GM21825 (cell line): ENCODE data around the gene PDE9A.
"Not testable (repeated sequence)": the region's sequence is repeated elsewhere in the genome, so short reads cannot be mapped to it uniquely, and the experiment has no call there.

Experiments
- ATAC-seq: cut with Tn5 transposase; IDR thresholded peaks from one replicate; pipeline ENCODE4 v1.9.1; 2021; ENCODE audit warnings: mild to moderate bottlenecking, moderate library complexity; ENCODE audit not compliant: unreplicated experiment

Gene PDE9A

DNA sequence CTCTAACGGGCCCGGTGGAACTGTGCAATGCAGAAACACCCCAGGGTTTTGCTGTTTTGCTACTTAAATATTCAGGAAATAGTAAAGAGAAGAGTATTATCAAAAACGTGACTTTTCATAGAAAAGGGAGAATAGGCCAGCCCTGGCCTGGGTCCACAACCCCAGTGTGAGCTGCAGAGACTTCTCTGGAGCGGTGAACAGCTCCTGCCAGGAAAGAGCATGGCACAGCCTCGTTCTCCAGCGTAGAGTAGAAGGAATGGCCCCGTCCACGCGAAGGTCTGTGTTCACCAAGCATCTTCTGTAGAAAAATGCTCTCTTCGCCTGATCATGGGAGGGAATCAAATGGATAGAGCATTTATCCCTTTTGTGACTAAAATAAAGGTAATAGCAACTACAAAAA is 51.4 kb downstream of the PDE9A start:
- no peak for ATAC-seq

DNA sequence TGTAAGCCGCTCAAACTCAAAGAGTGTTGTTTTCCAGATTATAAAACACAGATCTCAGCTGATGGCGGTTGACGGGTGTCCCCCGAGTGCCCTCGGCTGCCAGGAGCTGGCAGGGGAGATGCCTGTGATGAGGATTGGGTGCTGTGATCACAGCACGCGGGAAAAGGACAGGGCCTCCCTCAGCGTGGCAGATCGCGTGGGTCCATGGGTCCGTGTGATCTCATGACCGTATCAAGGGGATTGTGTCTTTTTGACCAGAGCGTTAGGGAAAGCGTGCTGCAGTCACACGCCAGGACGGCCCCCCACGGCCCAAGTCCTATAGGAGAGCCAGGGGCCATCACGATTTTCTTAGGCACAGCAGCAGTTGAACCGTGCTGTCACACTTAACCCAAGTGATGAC is 51.9 kb downstream of the PDE9A start:
- no peak for ATAC-seq

DNA sequence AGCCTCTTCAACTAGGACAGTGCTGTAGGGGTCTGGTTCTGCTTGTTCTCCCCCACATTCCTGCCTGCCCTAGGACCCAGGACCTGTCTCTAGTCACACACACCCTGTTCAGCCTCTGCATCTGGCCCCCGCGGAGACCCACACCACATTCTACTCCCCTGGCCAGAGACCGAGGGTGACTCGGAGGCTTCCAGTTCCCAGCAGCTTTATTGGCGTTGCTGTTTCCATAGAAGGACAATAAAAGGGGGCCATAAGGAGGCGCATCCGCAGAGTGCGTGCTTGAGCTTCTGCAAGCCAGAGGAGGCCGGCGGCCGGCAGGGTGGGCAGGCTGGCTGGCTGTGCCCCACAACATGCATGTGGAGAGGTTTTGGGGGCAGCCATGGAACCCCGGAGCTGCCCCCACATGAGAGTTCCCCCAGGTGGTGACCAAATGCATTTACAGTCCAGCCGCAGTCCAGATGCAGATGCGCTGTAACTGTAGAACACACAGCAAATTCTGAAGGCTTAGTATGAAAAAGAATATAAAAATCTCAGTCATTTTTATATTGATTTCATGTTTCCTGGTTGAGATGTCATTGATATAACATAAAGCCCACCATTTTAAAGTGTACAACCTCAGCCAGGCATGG is 52.4 kb downstream of the PDE9A start:
- ATAC-seq: no peak

DNA sequence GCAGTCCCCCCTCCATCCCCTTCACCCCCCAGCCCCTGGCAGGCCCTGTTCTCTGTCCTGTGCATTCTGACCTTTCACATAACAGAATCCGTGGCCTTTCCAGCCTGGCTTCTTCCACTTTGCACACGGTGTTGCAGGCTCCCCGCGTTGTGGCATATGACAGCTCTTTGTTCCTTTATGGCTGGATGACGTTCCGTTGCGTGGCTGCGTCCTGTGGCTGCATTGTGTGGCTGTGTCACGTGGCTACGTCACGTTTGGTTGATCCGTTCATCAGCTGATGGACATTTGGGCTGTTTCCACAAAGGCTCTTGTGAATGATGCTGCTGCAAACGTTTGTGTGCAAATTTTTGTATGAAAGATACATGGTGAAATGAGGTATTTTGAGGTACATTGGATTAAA is 53.3 kb downstream of the PDE9A start:
- ATAC-seq: no peak

DNA sequence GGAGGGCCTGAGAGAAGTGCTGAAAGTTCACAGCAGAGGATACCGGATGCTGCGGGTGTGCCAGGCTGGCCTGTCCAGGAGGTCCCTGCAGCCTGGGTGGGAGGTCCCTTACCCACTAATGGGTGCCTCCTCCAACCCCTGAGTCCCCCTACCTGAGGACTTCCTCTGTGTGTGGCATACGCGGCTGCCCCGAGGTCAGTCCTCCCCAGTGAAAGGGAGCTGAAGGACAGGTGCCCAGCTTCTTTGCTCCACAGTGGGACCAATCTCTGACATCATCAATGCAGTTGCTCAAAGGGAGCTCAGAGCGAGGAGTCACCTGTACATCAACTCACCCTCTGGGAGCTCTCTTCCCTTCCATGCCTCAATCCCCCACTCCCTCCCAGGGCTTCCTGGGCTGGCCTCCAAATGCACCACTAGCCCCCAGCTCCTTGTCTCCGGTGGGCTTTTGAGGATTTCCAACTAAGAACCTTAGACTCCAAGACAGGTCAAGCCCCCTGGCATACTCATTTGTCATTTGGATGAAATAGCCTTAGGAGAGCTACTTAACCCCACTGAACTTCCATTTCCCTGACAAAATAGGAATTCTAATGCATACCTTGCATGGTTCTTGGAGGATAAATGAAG is 53.9 kb downstream of the PDE9A start:
- ATAC-seq: no peak

- ATAC-seq: no peak
These were observed 54.7 kb downstream of the PDE9A start for GRCh38 chr21:42708107-42708506.

DNA sequence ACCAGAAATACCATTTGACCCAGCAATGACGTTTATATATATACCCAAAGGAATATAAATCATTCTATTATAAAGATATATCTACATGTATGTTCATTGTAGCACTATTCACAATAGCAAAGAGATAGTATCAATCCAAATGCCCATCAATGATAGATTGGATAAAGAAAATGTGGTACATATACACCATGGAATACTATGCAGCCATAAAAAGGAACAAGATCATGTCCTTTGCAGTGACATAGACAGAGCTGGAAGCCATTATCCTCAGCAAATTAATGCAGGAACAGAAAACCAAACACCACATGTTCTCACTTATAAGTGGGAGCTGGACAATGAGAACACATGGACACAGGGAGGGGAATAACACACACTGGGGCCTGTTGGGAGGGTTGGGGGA is 55.5 kb downstream of the PDE9A start:
- ATAC-seq: not testable (repeated sequence)

GRCh38 chr21:42711667-42712066 is 58.2 kb downstream of the PDE9A start:
- no peak for ATAC-seq

- ATAC-seq: not testable (repeated sequence)
These were observed 62.0 kb downstream of the PDE9A start for GRCh38 chr21:42715427-42715826.

DNA sequence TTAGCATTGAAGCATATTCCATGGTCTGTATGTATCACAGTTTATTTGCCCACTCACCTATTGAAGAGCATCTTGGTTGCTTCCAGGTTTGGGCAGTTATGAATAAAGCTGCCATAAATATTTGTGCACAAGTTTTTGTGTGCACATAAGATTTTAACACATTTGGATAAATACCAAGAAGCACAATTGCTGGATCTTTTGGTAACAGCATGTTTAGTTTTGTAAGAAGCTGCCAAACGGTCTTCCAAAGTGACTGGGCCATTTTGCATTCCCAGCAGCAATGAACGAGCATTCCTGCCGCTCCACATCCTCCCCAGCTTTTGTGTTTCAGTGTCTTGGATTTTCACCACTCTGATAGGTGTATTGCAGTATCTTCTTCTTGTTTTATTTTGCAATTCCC is 62.7 kb downstream of the PDE9A start:
- no peak for ATAC-seq

- ATAC-seq: not testable (repeated sequence)
These were observed 67.1 kb downstream of the PDE9A start for GRCh38 chr21:42720484-42720883.

DNA sequence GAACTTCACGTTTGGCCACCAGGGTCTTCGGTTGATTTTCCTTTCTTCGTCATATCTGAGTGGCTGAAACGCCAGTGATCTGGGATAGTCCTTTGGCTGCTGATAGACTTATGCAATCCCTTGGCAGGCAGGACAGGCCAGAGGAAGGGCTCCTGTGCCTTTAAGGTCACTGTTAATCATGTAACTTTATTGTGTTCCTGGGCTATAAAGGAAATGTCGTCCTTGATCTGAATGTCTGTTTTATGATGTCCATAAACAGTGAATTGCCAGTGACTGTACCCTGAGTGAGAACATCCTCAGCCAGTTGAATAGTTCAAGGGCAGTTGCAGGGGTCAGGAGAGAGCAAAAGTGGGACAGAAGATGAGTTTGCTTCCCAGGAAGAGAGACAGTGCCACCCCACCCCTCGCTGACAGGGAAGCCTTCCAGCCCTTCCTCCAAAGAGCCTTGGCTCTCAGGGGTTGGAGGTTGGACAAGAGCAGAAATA is 68.0 kb downstream of the PDE9A start:
- no peak for ATAC-seq

GRCh38 chr21:42722153-42722552 is 68.7 kb downstream of the PDE9A start:
- no peak for ATAC-seq

GRCh38 chr21:42722808-42723473 is 69.5 kb downstream of the PDE9A start:
- ATAC-seq: no peak

DNA sequence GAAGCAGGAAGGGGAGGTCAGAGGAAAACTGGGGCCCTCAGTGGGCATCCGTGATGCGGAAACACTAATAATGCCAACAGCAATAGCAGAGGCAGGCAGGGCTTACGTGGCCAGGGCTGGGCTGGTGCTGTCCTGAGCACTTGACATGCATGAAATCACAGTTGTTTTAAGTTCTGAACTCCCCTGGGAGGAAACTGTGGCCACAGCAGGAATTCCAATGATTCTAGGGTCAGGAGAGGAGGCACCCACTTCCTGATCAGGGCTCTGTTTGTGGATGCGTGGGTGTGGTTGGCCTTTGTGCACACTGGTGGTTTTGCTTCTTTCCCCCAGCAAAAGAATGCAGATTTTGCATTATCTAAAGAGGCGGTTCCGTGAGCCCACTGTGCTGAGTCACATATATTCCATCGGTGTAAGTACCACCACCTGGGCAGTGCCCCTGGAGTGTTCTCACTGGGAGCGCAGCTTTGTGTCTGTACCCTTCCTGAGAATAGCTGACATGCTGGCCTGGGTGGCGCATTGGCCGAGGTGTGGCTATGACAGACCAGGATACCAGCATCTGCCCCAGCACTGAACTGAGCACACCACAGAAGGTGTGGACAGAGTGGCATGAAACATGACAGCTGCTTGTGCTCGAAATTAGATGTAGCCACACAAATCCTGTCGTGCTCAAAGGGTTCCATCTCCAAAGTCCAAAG is 71.0 kb downstream of the PDE9A start:
- ATAC-seq: no peak

DNA sequence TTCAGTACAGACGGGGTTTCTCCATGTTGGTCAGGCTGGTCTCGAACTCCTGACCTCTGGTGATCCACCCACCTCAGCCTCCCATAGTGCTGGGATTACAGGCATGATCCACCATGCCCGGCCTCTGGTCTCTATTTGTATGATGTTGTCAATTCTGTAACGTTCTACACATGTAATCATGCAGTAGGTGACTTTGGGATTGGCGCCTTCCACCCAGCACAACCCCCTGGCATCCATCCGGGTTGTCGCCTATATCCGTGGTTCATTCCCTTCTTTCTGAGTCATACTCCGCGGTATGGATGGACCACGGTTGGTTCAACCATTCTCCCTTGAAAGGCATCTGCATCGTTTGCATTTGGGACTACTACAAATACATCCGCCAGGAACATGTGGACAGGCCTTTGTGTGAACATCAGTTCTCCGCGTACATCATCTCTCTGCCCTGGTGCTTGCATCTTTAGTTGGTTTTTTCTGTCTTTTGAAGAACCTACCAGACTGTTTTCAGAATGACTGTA is 72.1 kb downstream of the PDE9A start:
- no peak for ATAC-seq

- no peak for ATAC-seq
These were observed 78.0 kb downstream of the PDE9A start for GRCh38 chr21:42731264-42732032.

GRCh38 chr21:42732033-42732410 is 78.6 kb downstream of the PDE9A start:
- ATAC-seq: no peak

- ATAC-seq: no peak
These were observed 79.7 kb downstream of the PDE9A start for GRCh38 chr21:42733037-42733627.

GRCh38 chr21:42733874-42734273 is 80.5 kb downstream of the PDE9A start:
- no peak for ATAC-seq
